Raji (cell line): ENCODE results near the gene BECN2.

Experiments
- POLR2A ChIP-seq: IDR thresholded peaks from 2 replicates; pipeline ENCODE4 v1.6.1; 2011; ENCODE audit warnings: low read depth, low read length, control low read depth; ENCODE audit not compliant: insufficient read depth

Gene BECN2

GRCh38 chr1:242004751-242005495 is 47.4 kb downstream of the BECN2 start:
- TF ChIP-seq POLR2A: no peak

DNA sequence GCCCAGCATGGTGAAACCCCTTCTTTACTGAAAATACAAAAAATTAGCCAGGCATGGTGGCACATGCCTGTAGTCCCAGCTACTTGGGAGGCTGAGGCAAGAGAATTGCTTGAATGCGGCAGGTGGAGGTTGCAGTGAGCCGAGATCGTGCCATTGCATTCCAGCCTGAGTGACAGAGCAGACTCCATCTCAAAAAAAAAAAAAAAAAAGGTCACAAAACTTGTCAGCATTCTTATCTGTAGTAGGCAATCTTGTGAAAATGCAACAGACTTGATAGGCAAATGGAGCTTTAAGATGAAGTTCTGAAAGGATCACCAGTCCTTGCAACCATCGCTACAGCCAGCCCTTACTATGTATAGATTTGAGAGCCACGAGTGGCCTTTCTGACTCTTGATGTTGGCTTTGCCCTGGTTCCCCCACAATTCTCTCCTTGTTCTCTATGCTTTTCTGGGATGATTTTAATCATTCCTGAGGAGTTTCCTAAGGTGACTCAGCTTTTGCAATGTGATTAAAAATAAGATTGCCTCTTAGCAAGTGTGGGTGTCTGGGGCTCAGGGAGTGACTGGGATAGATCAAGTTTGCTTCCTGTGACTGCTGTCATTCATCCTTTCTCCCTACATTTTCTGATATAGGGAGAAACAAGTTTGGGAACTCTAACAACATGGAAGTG is 48.4 kb downstream of the BECN2 start:
- TF ChIP-seq POLR2A: no peak

DNA sequence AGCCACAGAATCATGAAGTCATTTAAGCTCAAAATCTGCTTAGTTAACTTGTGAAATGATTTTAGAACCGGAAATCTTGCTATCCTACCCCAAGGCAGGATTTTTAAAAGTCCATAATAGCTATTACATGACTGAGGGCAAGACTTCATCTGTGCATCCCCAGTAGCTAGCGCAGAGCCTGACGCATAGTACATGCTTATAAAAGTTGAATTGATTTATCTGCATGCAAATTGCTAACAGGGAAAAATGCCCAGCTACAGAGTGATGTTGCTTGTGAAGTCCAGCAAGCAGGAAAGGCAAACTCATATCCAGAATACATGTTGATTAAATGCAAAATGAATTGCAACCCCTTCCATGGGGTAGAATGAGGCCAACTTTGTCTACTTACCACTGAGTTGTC is 49.4 kb downstream of the BECN2 start:
- no peak for TF ChIP-seq POLR2A
